Measurements from ENCODE around the gene PDE9A. TPM values are rescaled to one million over a fixed set of nuclear protein-coding genes. Genes with fewer than 3 reads are reported as not detected.

Gene PDE9A
- total and polyA plus RNA-seq, 2 of the 4 experiments (the other 2 are of a cell fraction), result 0.89 to 0.90 TPM

GRCh38 chr21:42670884-42671283 lies 17.5 kb downstream of the PDE9A start:
- Histone ChIP-seq H4K8ac (ENCODE audit: low read depth in 2 of 2, low read length in 2 of 2) (no peak overlapping the region), H3K14ac (replicated peaks; ENCODE audit: low read depth, low read length) (no peak overlapping the region), H3K56ac (ENCODE audit: extremely low read depth, insufficient read depth, low read length) (no peak overlapping the region), H3K9me3 (ENCODE audit: control insufficient read depth, insufficient read depth, low read length) (no peaks in the 10 kb centered on the region), H3K36me3 (ENCODE audit: control insufficient read depth, insufficient read depth, low read length) (no peaks in the 10 kb centered on the region), H3K9me1 (ENCODE audit: insufficient read depth, low read length) (no peaks in the 10 kb centered on the region), H3K23ac (ENCODE audit: low read depth, low read length) (no peak overlapping the region), H3K27me3 (ENCODE audit: control insufficient read depth, insufficient read depth, low read length) (peaks cover 4% of the 10 kb centered on the region; the same call in 1 of the 2 replicates), H3K27ac (ENCODE audit: insufficient read depth, low read length) (no peak overlapping the region), H3K4me3 (ENCODE audit: insufficient read depth, low read depth, low read length) (no peak overlapping the region), H3K9ac (ENCODE audit: low read depth, low read length) (no peak overlapping the region), H4K5ac (ENCODE audit: low read depth, low read length) (no peak overlapping the region), H3K4me1 (ENCODE audit: control insufficient read depth, insufficient read depth, low read length) (peaks cover 2% of the 10 kb centered on the region; the same call in 1 of the 2 replicates), H3K4me2 (ENCODE audit: low read depth, low read length) (no peak overlapping the region), H2BK120ac (ENCODE audit: low read depth, low read length) (no peak overlapping the region), H4K91ac (ENCODE audit: insufficient read depth, low read depth, low read length) (no peak overlapping the region), H3K4ac (ENCODE audit: low read depth, low read length) (no peak overlapping the region), H3K18ac (ENCODE audit: low read depth, low read length) (no peak overlapping the region), H3K79me1 (ENCODE audit: low read depth in 1 of 2, low read length in 2 of 2) (no peaks in the 10 kb centered on the region), H4K20me1 (ENCODE audit: insufficient read depth, low read length) (no peaks in the 10 kb centered on the region), H2BK20ac (ENCODE audit: low read depth, low read length) (no peak overlapping the region), H2BK15ac (ENCODE audit: low read depth, low read length) (no peak overlapping the region), H2BK5ac (ENCODE audit: low read depth, low read length, poor library complexity, severe bottlenecking) (peak overlapping the region; percentile 83), H2AK5ac (ENCODE audit: low read depth, low read length) (no peak overlapping the region), H2AFZ (replicated peaks; ENCODE audit: low read length, poor library complexity) (no peak overlapping the region), H2AK9ac (replicated peaks; ENCODE audit: low read depth, low read length, poor library complexity) (no peak overlapping the region)
- DNase-seq (no peak), ATAC-seq (ENCODE audit: low read depth) (no peak)
- BruUV-seq (replicated peaks), result no TSS peak
- CTCF ChIA-PET, result no interaction called here
- in situ Hi-C loops (cut with MboI; ENCODE audit: low sequenced_read_pairs) (no loop called here), intact Hi-C loops (cut with micrococcal nuclease) (no loop called here), dilution Hi-C loops (cut with HindIII; ENCODE audit: low sequenced_read_pairs, unreplicated experiment) (no loop called here)
- no CpG with 5 or more reads among the region's 9 CpGs for WGBS, 2 experiments (ENCODE audit: extremely low coverage in 2 of 2, insufficient read length in 1 of 2)
- TF ChIP-seq FOS (IDR thresholded peaks at IDR 0.05; ENCODE audit: low read depth, low read length) (no peak), MAFK (IDR thresholded peaks at IDR 0.05; ENCODE audit: low read depth, low read length) (no peak), POLR2A (IDR thresholded peaks at IDR 0.05; ENCODE audit: low read depth, low read length) (no peak), MXI1 (IDR thresholded peaks at IDR 0.05; ENCODE audit: borderline replicate concordance, low read depth, low read length) (no peak), RCOR1 (IDR thresholded peaks at IDR 0.05; ENCODE audit: insufficient replicate concordance, low read length) (no peak), SMC3 (IDR thresholded peaks at IDR 0.05; ENCODE audit: low read depth, low read length) (no peak), CHD1 (IDR thresholded peaks at IDR 0.05; ENCODE audit: low read depth, low read length) (no peak), NFE2L2 (IDR thresholded peaks at IDR 0.05; ENCODE audit: low read depth, low read length) (no peak), MAZ (IDR thresholded peaks at IDR 0.05; ENCODE audit: borderline replicate concordance, low read depth, low read length) (no peak), RFX5 (IDR thresholded peaks at IDR 0.05; ENCODE audit: low read depth, low read length) (no peak)
- POLR2A ChIA-PET (ENCODE audit: unreplicated experiment), result no interaction called here
